HCT116 (cell line): ENCODE data around the gene C1orf167. TPM values are rescaled to one million over a fixed set of nuclear protein-coding genes. Genes with fewer than 3 reads are reported as not detected.

Source experiments
- ATAC-seq: fragments of 200-7000 bp; cut with Tn5 transposase; 2 replicates; pipeline ENCODE4 v1.9.1; 2020; ENCODE audit warnings: mild to moderate bottlenecking, moderate library complexity
- BruUV-seq: library from RNA; stranded (reverse); fragments of 400-500 nt; replicated peaks from 2 replicates; lab custom pipeline; 2021; lab: Mats Ljungman, UMichigan
- CTCF ChIA-PET: fragments of 300-600 bp; sonication (Branson Sonifier 250); formaldehyde crosslinking; loops from one replicate; lab custom pipeline; 2021; ENCODE audit warnings: antibody characterized with exemption; lab: Charles Lee
- POLR2A ChIA-PET: fragments of 300-600, 350-600 bp; sonication (Branson Sonifier 250); formaldehyde crosslinking; loops from one replicate; lab custom pipeline; 2021; ENCODE audit warnings: antibody characterized with exemption; lab: Charles Lee
- RAD21 ChIA-PET, 2 experiments: fragments of 300-600 bp; sonication (Branson Sonifier 250); formaldehyde crosslinking; loops; one replicate each; lab custom pipeline; 2023; ENCODE audit warnings: low total read pairs in 2 of 2; ENCODE audit not compliant: uncharacterized antibody in 2 of 2, unreplicated experiment in 2 of 2, low non-redundant PET in 1 of 2; lab: Charles Lee
- DNase-seq: peaks from one replicate; pipeline ENCODE4 v3.0.0-alpha.2; 2010; ENCODE audit warnings: low read depth, low spot score
- H2AFZ ChIP-seq: fragments of 200-600 bp; shearing (Covaris generic), sonication (generic); 2 replicates; pipeline ENCODE4 v1.6.1; 2017; ENCODE audit warnings: low read depth, mixed run types, mixed read lengths, antibody characterized with exemption, low read length; ENCODE audit not compliant: poor library complexity, severe bottlenecking
- H3K27ac ChIP-seq: 2 replicates; pipeline ENCODE4 v1.5.1; 2012; ENCODE audit warnings: low read depth, low read length
- H3K27me3 ChIP-seq: fragments of 200-600 bp; sonication (generic); 2 replicates; pipeline ENCODE4 v1.6.1; 2016; ENCODE audit warnings: mixed run types, low read length, mixed read lengths; ENCODE audit not compliant: insufficient read depth
- H3K36me3 ChIP-seq, 2 experiments: fragments of 200-500 bp in 1 of 2; fragments of 200-600 bp in 1 of 2; sonication (Bioruptor generic) in 1 of 2; sonication (generic) in 1 of 2; 2 replicates each; pipeline versions ENCODE4 v1.5.1 to v1.6.1; 2014 to 2016; ENCODE audit warnings: low read length in 2 of 2, inconsistent platforms in 1 of 2, mixed read lengths in 1 of 2, mixed run types in 1 of 2; ENCODE audit not compliant: insufficient read depth in 2 of 2, control insufficient read depth in 1 of 2
- H3K4me1 ChIP-seq, 2 experiments: fragments of 200-600 bp in 1 of 2; sonication (generic) in 1 of 2; 2 replicates each; pipeline versions ENCODE4 v1.5.1 to v1.6.1; 2012 to 2017; ENCODE audit warnings: low read length in 2 of 2, inconsistent platforms in 1 of 2, mild to moderate bottlenecking in 1 of 2, mixed read lengths in 1 of 2, mixed run types in 1 of 2, moderate library complexity in 1 of 2; ENCODE audit not compliant: insufficient read depth in 2 of 2, control insufficient read depth in 1 of 2
- H3K4me2 ChIP-seq: fragments of 200-600 bp; sonication (generic); 2 replicates; pipeline ENCODE4 v1.6.1; 2017; ENCODE audit warnings: mixed run types, low read length, mixed read lengths
- H3K4me3 ChIP-seq, 2 experiments: fragments of 200-600 bp in 1 of 2; sonication (generic) in 1 of 2; replicated peaks in 1 of 2; 2 replicates each; pipeline ENCODE4 v1.5.1; 2011 to 2016; ENCODE audit warnings: low read length in 2 of 2, control low read depth in 1 of 2, low read depth in 1 of 2, mild to moderate bottlenecking in 1 of 2, mixed read lengths in 1 of 2, mixed run types in 1 of 2
- H3K79me2 ChIP-seq: fragments of 200-600 bp; sonication (generic); 2 replicates; pipeline ENCODE4 v1.6.1; 2017; ENCODE audit warnings: mild to moderate bottlenecking, mixed run types, low read length, moderate library complexity, mixed read lengths; ENCODE audit not compliant: insufficient read depth
- H3K9ac ChIP-seq: fragments of 200-600 bp; sonication (generic); 2 replicates; pipeline ENCODE4 v1.6.1; 2016; ENCODE audit warnings: low read length, mixed read lengths
- H3K9me2 ChIP-seq: fragments of 200-600 bp; sonication (generic), shearing (Covaris generic); 2 replicates; pipeline ENCODE4 v1.6.1; 2017; ENCODE audit warnings: mixed run types, mild to moderate bottlenecking, moderate library complexity; ENCODE audit not compliant: insufficient read depth
- H3K9me3 ChIP-seq, 2 experiments: fragments of 200-500 bp in 1 of 2; fragments of 200-600 bp in 1 of 2; sonication (Bioruptor generic) in 1 of 2; sonication (generic) in 1 of 2; 2 replicates each; pipeline ENCODE4 v1.6.1; 2014 to 2017; ENCODE audit warnings: low read length in 2 of 2, mixed read lengths in 2 of 2, inconsistent platforms in 1 of 2, low read depth in 1 of 2, mild to moderate bottlenecking in 1 of 2, mixed run types in 1 of 2, moderate library complexity in 1 of 2; ENCODE audit not compliant: control insufficient read depth in 1 of 2, insufficient read depth in 1 of 2
- H4K20me1 ChIP-seq: fragments of 200-600 bp; sonication (generic), shearing (Covaris generic); 2 replicates; pipeline ENCODE4 v1.6.1; 2017; ENCODE audit warnings: mixed run types, mild to moderate bottlenecking, moderate library complexity; ENCODE audit not compliant: insufficient read depth
- CBX3 ChIP-seq: IDR thresholded peaks from 2 replicates; pipeline ENCODE4 v1.6.1; 2012; ENCODE audit warnings: low read depth
- CEBPB ChIP-seq: IDR thresholded peaks from 2 replicates; pipeline ENCODE4 v1.6.1; 2012; ENCODE audit warnings: low read depth
- EGR1 ChIP-seq: IDR thresholded peaks from 2 replicates; pipeline ENCODE4 v1.6.1; 2012; ENCODE audit warnings: low read depth
- ELF1 ChIP-seq: IDR thresholded peaks from 2 replicates; pipeline ENCODE4 v1.6.1; 2012; ENCODE audit warnings: low read depth, borderline replicate concordance
- EZH2 ChIP-seq: fragments of 200-600 bp; sonication (generic); IDR thresholded peaks from 2 replicates; pipeline ENCODE4 v1.6.1; 2017; ENCODE audit warnings: antibody characterized with exemption, mixed run types
- FOSL1 ChIP-seq: IDR thresholded peaks from 2 replicates; pipeline ENCODE4 v1.6.1; 2012; ENCODE audit warnings: low read depth
- JUND ChIP-seq: IDR thresholded peaks from 2 replicates; pipeline ENCODE4 v1.6.1; 2012
- RAD21 ChIP-seq: IDR thresholded peaks from 2 replicates; pipeline ENCODE4 v1.6.1; 2012; ENCODE audit warnings: low read depth, mild to moderate bottlenecking
- REST ChIP-seq: IDR thresholded peaks from 2 replicates; pipeline ENCODE4 v1.6.1; 2012; ENCODE audit warnings: low read depth
- SIN3A ChIP-seq: IDR thresholded peaks from 2 replicates; pipeline ENCODE4 v1.6.1; 2012; ENCODE audit warnings: low read depth
- SP1 ChIP-seq: IDR thresholded peaks from 2 replicates; pipeline ENCODE4 v1.6.1; 2012; ENCODE audit warnings: low read depth
- SRF ChIP-seq: IDR thresholded peaks from 2 replicates; pipeline ENCODE4 v1.6.1; 2012; ENCODE audit warnings: low read depth
- TCF7L2 ChIP-seq: IDR thresholded peaks from 2 replicates; pipeline ENCODE4 v1.7.0; 2011; ENCODE audit warnings: borderline replicate concordance, inconsistent platforms; ENCODE audit not compliant: insufficient read depth, insufficient read length; ENCODE audit errors: extremely low read depth
- YY1 ChIP-seq: IDR thresholded peaks from 2 replicates; pipeline ENCODE4 v1.6.1; 2011; ENCODE audit warnings: low read length, low read depth, moderate library complexity, mild to moderate bottlenecking; ENCODE audit not compliant: insufficient replicate concordance; ENCODE audit errors: extremely low read depth
- ZBTB33 ChIP-seq: IDR thresholded peaks from 2 replicates; pipeline ENCODE4 v1.6.1; 2011; ENCODE audit warnings: mild to moderate bottlenecking, low read length, moderate library complexity; ENCODE audit not compliant: insufficient replicate concordance; ENCODE audit errors: extremely low read depth
- ZNF274 ChIP-seq: fragments of 200-500 bp; sonication (Bioruptor generic); IDR thresholded peaks from 2 replicates; pipeline ENCODE4 v1.6.1; 2014; ENCODE audit warnings: mild to moderate bottlenecking, low read depth, low read length, inconsistent platforms
- intact Hi-C: fragments of 100-400 bp; cut with micrococcal nuclease; formaldehyde crosslinking; loops from 2 replicates; pipeline ENCODE4 v1.10.0; 2022
- total RNA-seq: library from RNA; stranded (reverse); gene quantifications from one replicate; pipeline ENCODE4 v1.2.1, GENCODE V29; 2021; ENCODE audit not compliant: unreplicated experiment

C1orf167 gene
- total RNA-seq, 1 experiment from 2014 or later, result 0.12 TPM

DNA sequence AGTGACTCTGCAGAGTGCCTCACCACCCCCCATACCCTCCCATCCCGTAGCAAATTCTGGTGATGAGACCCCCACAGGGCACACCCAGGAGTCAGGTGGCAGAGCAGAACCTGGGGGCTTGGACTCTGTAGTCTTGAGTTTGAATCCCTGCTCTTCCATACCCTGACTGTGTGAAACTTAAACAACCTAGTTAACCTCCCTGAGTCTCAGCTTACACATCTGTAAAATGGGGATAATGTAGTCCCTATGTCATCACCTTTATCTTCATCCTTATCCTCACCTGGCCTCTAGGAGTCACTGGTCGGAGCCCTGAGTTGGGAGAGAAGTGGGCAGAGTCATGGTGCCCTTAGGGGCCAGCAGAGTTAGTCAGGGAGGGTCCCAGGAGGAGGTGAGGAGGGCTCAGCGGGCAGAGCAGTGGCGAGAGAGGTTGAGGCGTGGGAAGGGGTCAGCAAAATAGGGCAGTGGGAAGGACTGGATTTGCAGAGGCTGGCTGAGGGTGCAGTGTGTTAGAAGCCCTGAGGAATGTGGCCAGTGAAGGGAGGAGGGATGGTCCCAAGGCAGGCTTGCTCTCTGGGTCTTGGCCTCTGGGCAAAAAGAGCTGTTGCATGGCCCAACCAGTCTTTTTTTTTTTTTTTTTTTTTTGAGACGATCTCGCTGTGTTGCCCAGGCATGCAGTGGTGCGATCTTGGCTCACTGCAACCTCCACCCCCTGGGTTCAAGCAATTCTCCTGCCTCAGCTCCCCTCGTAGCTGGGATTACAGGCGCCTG is 18.6 kb downstream of the C1orf167 start:
- Histone ChIP-seq H3K4me1 (peaks cover 3 to 14% of the 10 kb centered on the region in 2 experiments; a peak in 3 of 4 replicates), H3K27ac (no peak overlapping the region), H3K4me3 (no peak overlapping the region), H3K79me2 (no peaks in the 10 kb centered on the region), H3K27me3 (no peaks in the 10 kb centered on the region), H4K20me1 (no peaks in the 10 kb centered on the region), H3K9me3 (no peaks in the 10 kb centered on the region), H3K36me3 (no peaks in the 10 kb centered on the region), H3K4me2 (no peak overlapping the region), H3K9ac (no peak overlapping the region), H2AFZ (no peak overlapping the region)
- intact Hi-C loops, result no loop called here
- no peak for ATAC-seq
- no TSS peak for BruUV-seq
- ChIA-PET RAD21 (no interaction called here), POLR2A (interaction anchor here (0.7 kb wide), 1 partner anchor 28 kb away, joined by 3 read pairs; no protein-coding TSS in a partner anchor)
- TF ChIP-seq SRF, result no peak
- no peak for TF ChIP-seq CEBPB
- TF ChIP-seq SIN3A, result no peak
- no peak for TF ChIP-seq RAD21
- no peak for TF ChIP-seq JUND
- no peak for TF ChIP-seq CBX3
- TF ChIP-seq ZBTB33, result no peak
- TF ChIP-seq ZNF274, result no peak
- TF ChIP-seq SP1, result no peak
- no peak for TF ChIP-seq TCF7L2
- TF ChIP-seq EGR1, result no peak
- TF ChIP-seq ELF1, result no peak
- no peak for TF ChIP-seq YY1
- TF ChIP-seq EZH2, result no peak
- TF ChIP-seq REST, result no peak
- no peak for TF ChIP-seq FOSL1
- TF ChIP-seq, all 23 proteins: peak for 0
- no peaks in the 10 kb centered on the region for H3K9me2 ChIP-seq
- no peak for DNase-seq
- CTCF ChIA-PET, result no interaction called here
